Natural killer cell (primary cell): ENCODE data around the gene PEPD. TPM values are rescaled to one million over a fixed set of nuclear protein-coding genes. Genes with fewer than 3 reads are reported as not detected.

Experiments
- ATAC-seq, 3 donors: fragments of 150-1000 bp in 2 of 3; fragments of 200-7000 bp in 1 of 3; cut with Tn5 transposase; 1 replicate in 1 of 3; 2 replicates in 2 of 3; pipeline ENCODE4 v1.10.0; 2021; ENCODE audit warnings: mild to moderate bottlenecking in 2 of 3, moderate library complexity in 2 of 3
- DNase-seq, 2 donors: peaks; one replicate each; pipeline versions ENCODE4 v3.0.0 to v3.0.0-alpha.2; 2013 to 2021; ENCODE audit warnings: mixed read lengths in 1 of 2
- H3K27ac ChIP-seq: one replicate; pipeline ENCODE4 v1.5.1; 2013; ENCODE audit warnings: mild to moderate bottlenecking, low read length
- H3K27me3 ChIP-seq: one replicate; pipeline ENCODE4 v1.6.1; 2013; ENCODE audit warnings: low read length; ENCODE audit not compliant: control insufficient read depth, insufficient read depth
- H3K36me3 ChIP-seq: one replicate; pipeline ENCODE4 v1.6.1; 2013; ENCODE audit warnings: low read length; ENCODE audit not compliant: control insufficient read depth, insufficient read depth
- H3K4me1 ChIP-seq: one replicate; pipeline ENCODE4 v1.6.1; 2013; ENCODE audit warnings: low read length; ENCODE audit not compliant: control insufficient read depth, insufficient read depth
- H3K4me3 ChIP-seq: one replicate; pipeline ENCODE4 v1.5.1; 2013; ENCODE audit warnings: low read length
- H3K9me3 ChIP-seq: one replicate; pipeline ENCODE4 v1.6.1; 2013; ENCODE audit warnings: low read length; ENCODE audit not compliant: control insufficient read depth, insufficient read depth
- H3K27ac Mint-ChIP-seq, 2 donors: one replicate each; pipeline ENCODE4 v1.8.0; 2022; ENCODE audit warnings: mild to moderate bottlenecking in 2 of 2, mixed read lengths in 2 of 2, moderate library complexity in 1 of 2
- H3K27me3 Mint-ChIP-seq, 2 donors: one replicate each; pipeline ENCODE4 v1.8.0; 2022; ENCODE audit warnings: low read depth in 2 of 2, mixed read lengths in 2 of 2
- H3K36me3 Mint-ChIP-seq: one replicate; pipeline ENCODE4 v1.8.0; 2022; ENCODE audit warnings: mixed read lengths
- H3K4me1 Mint-ChIP-seq, 2 donors: one replicate each; pipeline ENCODE4 v1.8.0; 2022; ENCODE audit warnings: mixed read lengths in 2 of 2
- H3K4me3 Mint-ChIP-seq: one replicate; pipeline ENCODE4 v1.8.0; 2022; ENCODE audit warnings: mild to moderate bottlenecking, moderate library complexity, mixed read lengths
- H3K9me3 Mint-ChIP-seq, 2 donors: one replicate each; pipeline ENCODE4 v1.8.0; 2022; ENCODE audit warnings: mixed read lengths in 2 of 2
- CTCF ChIP-seq: fragments of 200-600 bp; IDR thresholded peaks from one replicate; pipeline ENCODE4 v1.8.0; 2022; ENCODE audit warnings: antibody characterized with exemption
- WGBS: methylation state at CpG from one replicate; pipeline ENCODE4 v1.1.7; 2013; ENCODE audit warnings: missing lambda C conversion rate; ENCODE audit not compliant: insufficient coverage; 5-methylcytosine and 5-hydroxymethylcytosine counted together
- intact Hi-C: fragments of 100-400 bp; cut with micrococcal nuclease; formaldehyde crosslinking; loops from one replicate; pipeline ENCODE4 v1.14.2; 2022
- total RNA-seq, 4 donors: library from RNA; stranded (reverse); fragments of 120-200 nt in 1 of 4; gene quantifications; one replicate each; pipeline versions ENCODE4 v1.2.3 to v1.2.4, GENCODE V29; 2013 to 2022

The PEPD gene
- total RNA-seq, 3 donors from 2014 or later (not counting 1 experiment from before 2014, with no cell fraction given): 33.9 to 42.2 (median 40.9) TPM

GRCh38 chr19:33389421-33390100 is 132.0 kb downstream of the PEPD start:
- whole genome bisulfite sequencing: 94% methylated on average over 22 of the region's 22 CpGs
- no peaks in the 10 kb centered on the region for H3K9me3 ChIP-seq
- ATAC-seq (no peak), DNase-seq (no peak)
- H3K27me3 ChIP-seq: no peaks in the 10 kb centered on the region
- no peak for TF ChIP-seq CTCF
- Mint-ChIP-seq H3K4me3 (no peak overlapping the region), H3K4me1 (peaks cover 4 to 13% of the 10 kb centered on the region in 2 donors), H3K36me3 (no peaks in the 10 kb centered on the region), H3K9me3 (no peaks in the 10 kb centered on the region), H3K27me3 (no peaks in the 10 kb centered on the region), H3K27ac (no peak overlapping the region)
- peaks cover 9% of the 10 kb centered on the region for H3K4me1 ChIP-seq
- no peak overlapping the region for H3K27ac ChIP-seq
- intact Hi-C loops: no loop called here
- no peak overlapping the region for H3K4me3 ChIP-seq
- H3K36me3 ChIP-seq: peaks cover 12% of the 10 kb centered on the region

GRCh38 chr19:33388725-33389420 is 132.7 kb downstream of the PEPD start:
- Histone ChIP-seq H3K27me3 (no peaks in the 10 kb centered on the region), H3K4me3 (no peak overlapping the region), H3K4me1 (peaks cover 5% of the 10 kb centered on the region), H3K27ac (no peak overlapping the region), H3K9me3 (no peaks in the 10 kb centered on the region), H3K36me3 (peaks cover 13% of the 10 kb centered on the region)
- peaks cover 8 to 12% of the 10 kb centered on the region in 2 donors for H3K4me1 Mint-ChIP-seq
- TF ChIP-seq CTCF: no peak
- WGBS: 98% methylated on average over 28 of the region's 28 CpGs
- H3K36me3 Mint-ChIP-seq: no peaks in the 10 kb centered on the region
- H3K27me3 Mint-ChIP-seq: no peaks in the 10 kb centered on the region
- no peak overlapping the region for H3K4me3 Mint-ChIP-seq
- no peaks in the 10 kb centered on the region for H3K9me3 Mint-ChIP-seq
- H3K27ac Mint-ChIP-seq: no peak overlapping the region
- DNase-seq (no peak), ATAC-seq (no peak)
- intact Hi-C loops: no loop called here

- Histone ChIP-seq H3K27me3 (no peaks in the 10 kb centered on the region), H3K4me3 (no peak overlapping the region), H3K4me1 (no peaks in the 10 kb centered on the region), H3K27ac (no peak overlapping the region), H3K9me3 (no peaks in the 10 kb centered on the region), H3K36me3 (peaks cover 16% of the 10 kb centered on the region)
- Mint-ChIP-seq H3K4me3 (no peak overlapping the region), H3K27me3 (no peaks in the 10 kb centered on the region), H3K4me1 (peaks cover 10 to 12% of the 10 kb centered on the region in 2 donors), H3K9me3 (no peaks in the 10 kb centered on the region), H3K27ac (peak overlapping the region in 1 of 2 donors; percentile 22), H3K36me3 (no peaks in the 10 kb centered on the region)
- ATAC-seq (no peak), DNase-seq (no peak)
- intact Hi-C loops: no loop called here
- WGBS: 94% methylated on average over 13 of the region's 13 CpGs
- no peak for TF ChIP-seq CTCF
Measured at GRCh38 chr19:33388231-33388724, 133.3 kb downstream of the PEPD start.
